Measurements from ENCODE around the gene RPS3. TPM values are rescaled to one million over a fixed set of nuclear protein-coding genes. Genes with fewer than 3 reads are reported as not detected.
"Not testable (repeated sequence)": the region's sequence is repeated elsewhere in the genome, so short reads cannot be mapped to it uniquely, and the experiment has no call there.

The RPS3 gene
- total and polyA plus RNA-seq, 2 of the 13 experiments (the other 11 are each of a cell fraction or from before 2014, with no cell fraction given): 2,143 to 3,616 TPM

DNA sequence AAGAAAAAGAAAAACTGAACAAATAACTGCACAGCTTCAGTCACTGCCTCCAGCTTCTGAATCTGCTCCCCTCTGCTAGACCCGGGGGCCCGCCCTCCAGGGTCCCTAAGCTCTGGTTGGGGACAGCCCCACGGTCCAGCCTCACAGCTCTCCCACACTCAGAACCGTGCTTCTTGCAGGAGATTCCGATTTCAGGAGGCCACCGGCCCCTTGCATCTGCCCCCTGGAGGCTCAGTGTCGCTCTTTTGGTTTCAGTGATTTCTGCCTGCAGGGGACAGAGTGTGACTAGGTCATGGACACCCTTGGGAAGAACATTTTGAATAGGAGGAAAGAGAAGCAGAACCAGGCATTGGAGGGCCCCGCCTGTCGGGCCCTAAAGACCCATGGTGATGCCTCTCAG lies 23.1 kb upstream of the RPS3 start (continued):
- TF ChIP-seq PATZ1 (CRISPR knock-in tag; IDR thresholded peaks at IDR 0.05): 0 out of 2 replicates have a peak, but pooled peaks have one; percentile 7
- TF ChIP-seq SPEN (CRISPR knock-in tag; IDR thresholded peaks at IDR 0.05; ENCODE audit: low read depth): no peak
- TF ChIP-seq MED1 (CRISPR knock-in tag; IDR thresholded peaks at IDR 0.05): 0 out of 2 replicates have a peak, but pooled peaks have one; percentile 27
- TF ChIP-seq, protein P1, sequence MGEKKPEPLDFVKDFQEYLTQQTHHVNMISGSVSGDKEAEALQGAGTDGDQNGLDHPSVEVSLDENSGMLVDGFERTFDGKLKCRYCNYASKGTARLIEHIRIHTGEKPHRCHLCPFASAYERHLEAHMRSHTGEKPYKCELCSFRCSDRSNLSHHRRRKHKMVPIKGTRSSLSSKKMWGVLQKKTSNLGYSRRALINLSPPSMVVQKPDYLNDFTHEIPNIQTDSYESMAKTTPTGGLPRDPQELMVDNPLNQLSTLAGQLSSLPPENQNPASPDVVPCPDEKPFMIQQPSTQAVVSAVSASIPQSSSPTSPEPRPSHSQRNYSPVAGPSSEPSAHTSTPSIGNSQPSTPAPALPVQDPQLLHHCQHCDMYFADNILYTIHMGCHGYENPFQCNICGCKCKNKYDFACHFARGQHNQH (CRISPR knock-in tag; IDR thresholded peaks at IDR 0.05): no peak
- peak; percentile 41 for TF ChIP-seq STAG1 (CRISPR knock-in tag; IDR thresholded peaks at IDR 0.05)

DNA sequence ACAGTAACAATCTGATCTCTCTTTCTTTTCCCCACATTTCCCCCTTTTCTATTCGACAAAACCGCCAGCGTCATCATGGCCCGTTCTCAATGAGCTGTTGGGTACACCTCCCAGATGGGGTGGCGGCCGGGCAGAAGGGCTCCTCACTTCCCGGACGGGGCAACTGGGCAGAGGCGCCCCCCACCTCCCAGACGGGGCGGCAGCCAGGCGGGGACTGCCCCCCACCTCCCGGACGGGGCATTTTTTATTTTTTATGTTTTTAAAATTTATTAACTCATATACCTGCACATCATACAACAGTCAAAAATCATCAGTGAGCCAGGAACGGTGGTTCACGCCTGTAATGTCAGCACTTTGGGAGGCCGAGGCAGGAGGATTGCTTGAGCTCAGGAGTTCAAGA lies 20.5 kb upstream of the RPS3 start:
- intact Hi-C loops (cut with micrococcal nuclease; ENCODE audit: unreplicated experiment); H3K9me3 ChIP-seq (ENCODE audit: low read length); BruUV-seq (replicated peaks); H3K4me2 ChIP-seq (ENCODE audit: low read depth, low read length); H2AFZ ChIP-seq (ENCODE audit: low read length); H3K36me3 ChIP-seq (replicated peaks in 1 of 2; ENCODE audit: control insufficient read depth in 1 of 2, insufficient read depth in 2 of 2, low read length in 2 of 2); H3K9ac ChIP-seq (ENCODE audit: insufficient read depth, low read depth, low read length); in situ Hi-C loops (cut with HindIII; ENCODE audit: extremely low pct_ligation_motif_present, low pct_unique_long_range_greater_than_20kb); H3K79me2 ChIP-seq (ENCODE audit: insufficient read depth, low read length); FAIRE-seq; H4K20me1 ChIP-seq (ENCODE audit: insufficient read depth, low read length); CTCF ChIA-PET (ENCODE audit: low intra/inter-chr PET ratio, low total read pairs); DNase-seq (ENCODE audit: low spot score); ATAC-seq; H3K27ac ChIP-seq (ENCODE audit: extremely low read length, insufficient read depth, low read length); H3K4me3 ChIP-seq (replicated peaks in 1 of 3; ENCODE audit: insufficient read depth in 1 of 3, low read depth in 2 of 3, low read length in 3 of 3): not testable (repeated sequence)
- peaks cover 53% of the 10 kb centered on the region for H3K4me1 ChIP-seq (ENCODE audit: insufficient read depth, low read length)
- 44% methylated on average over 17 of the region's 17 CpGs for WGBS (ENCODE audit: low lambda C conversion rate)
- POLR2A ChIA-PET: interaction anchor here (0.8 kb wide), 1 partner anchor 26 kb away, joined by 4 read pairs; no protein-coding TSS in a partner anchor
- H3K27me3 ChIP-seq (ENCODE audit: control insufficient read depth in 1 of 2, insufficient read depth in 2 of 2, low read length in 2 of 2): peaks cover 7 to 20% of the 10 kb centered on the region in 2 experiments

All from HepG2 (cell line).